HG03045 (cell line): ENCODE data around the gene OR2C1.

Source experiments
- ATAC-seq: cut with Tn5 transposase; IDR thresholded peaks from one replicate; pipeline ENCODE4 v1.9.1; 2021; ENCODE audit warnings: mild to moderate bottlenecking, moderate library complexity; ENCODE audit not compliant: unreplicated experiment

Gene OR2C1

GRCh38 chr16:3389663-3390338 is 34.1 kb downstream of the OR2C1 start:
- no peak for ATAC-seq

- no peak for ATAC-seq
Observed at GRCh38 chr16:3400446-3400778, 44.7 kb downstream of the OR2C1 start.

GRCh38 chr16:3400779-3401688 is 45.3 kb downstream of the OR2C1 start, which contains the start of the genes ZNF174 and ZSCAN32:
Gene ZNF174, plus strand, starts transcription at chr16:3401215. Its CDS starts 790 bp downstream, at chr16:3402005.
Gene ZSCAN32, minus strand, starts transcription at chr16:3401004. Its CDS starts 3,447 bp downstream, at chr16:3397557.
- ATAC-seq, result peak; percentile 98

- no peak for ATAC-seq
Observed at GRCh38 chr16:3401719-3402397, 46.2 kb downstream of the OR2C1 start.
